IMR-90 (cell line): ENCODE measurements around the gene HSPH1. TPM values are rescaled to one million over a fixed set of nuclear protein-coding genes. Genes with fewer than 3 reads are reported as not detected.

Source experiments
- ATAC-seq: fragments of 200-7000 bp; cut with Tn5 transposase; 2 replicates; pipeline ENCODE4 v1.9.1; 2020; ENCODE audit warnings: low read depth, mild to moderate bottlenecking, moderate library complexity
- BruUV-seq: library from RNA; stranded (reverse); fragments of 400-500 nt; replicated peaks from 2 replicates; lab custom pipeline; 2021; lab: Mats Ljungman, UMichigan
- CTCF ChIA-PET: fragments of 300-600 bp; formaldehyde crosslinking; extraction: SDS; loops from one replicate; lab custom pipeline; 2021; ENCODE audit warnings: antibody characterized with exemption; lab: Yijun Ruan, JAX
- POLR2A ChIA-PET: fragments of 300-600 bp; sonication (Branson Sonifier 250); formaldehyde crosslinking; loops from one replicate; lab custom pipeline; 2022; ENCODE audit warnings: antibody characterized with exemption; ENCODE audit not compliant: unreplicated experiment; lab: Charles Lee
- DNase-seq: peaks from one replicate; pipeline ENCODE4 v3.0.0; 2013
- H2AFZ ChIP-seq: replicated peaks from 2 replicates; pipeline ENCODE3; 2013; ENCODE audit warnings: low read length, mild to moderate bottlenecking; ENCODE audit not compliant: poor library complexity
- H2AK5ac ChIP-seq: 2 replicates; pipeline ENCODE4 v1.6.1; 2013; ENCODE audit warnings: low read depth, low read length, inconsistent platforms
- H2AK9ac ChIP-seq: replicated peaks from 2 replicates; pipeline ENCODE3; 2013; ENCODE audit warnings: mild to moderate bottlenecking, low read depth, low read length, moderate library complexity; ENCODE audit not compliant: poor library complexity
- H2BK120ac ChIP-seq: 2 replicates; pipeline ENCODE4 v1.6.1; 2013; ENCODE audit warnings: low read depth, low read length, inconsistent platforms
- H2BK15ac ChIP-seq: 3 replicates; pipeline ENCODE4 v1.6.1; 2013; ENCODE audit warnings: low read depth, low read length, inconsistent platforms
- H2BK20ac ChIP-seq: 2 replicates; pipeline ENCODE4 v1.6.1; 2013; ENCODE audit warnings: low read depth, mild to moderate bottlenecking, inconsistent platforms, low read length, moderate library complexity
- H2BK5ac ChIP-seq: 2 replicates; pipeline ENCODE4 v1.6.1; 2013; ENCODE audit warnings: mild to moderate bottlenecking, low read depth, low read length, inconsistent platforms; ENCODE audit not compliant: poor library complexity, severe bottlenecking
- H3K14ac ChIP-seq: replicated peaks from 2 replicates; pipeline ENCODE4 v1.6.1; 2013; ENCODE audit warnings: low read depth, low read length, inconsistent platforms
- H3K18ac ChIP-seq: 2 replicates; pipeline ENCODE4 v1.6.1; 2013; ENCODE audit warnings: low read depth, low read length, control low read depth
- H3K23ac ChIP-seq: 2 replicates; pipeline ENCODE4 v1.6.1; 2013; ENCODE audit warnings: low read depth, low read length, inconsistent platforms
- H3K27ac ChIP-seq: 2 replicates; pipeline ENCODE4 v1.5.1; 2013; ENCODE audit warnings: mild to moderate bottlenecking, control low read depth, low read length; ENCODE audit not compliant: insufficient read depth
- H3K27me3 ChIP-seq: 2 replicates; pipeline ENCODE4 v1.6.1; 2013; ENCODE audit warnings: low read length; ENCODE audit not compliant: control insufficient read depth, insufficient read depth
- H3K36me3 ChIP-seq: 2 replicates; pipeline ENCODE4 v1.6.1; 2013; ENCODE audit warnings: low read length, mixed read lengths; ENCODE audit not compliant: control insufficient read depth, insufficient read depth
- H3K4ac ChIP-seq: 2 replicates; pipeline ENCODE4 v1.6.1; 2013; ENCODE audit warnings: low read depth, low read length, inconsistent platforms
- H3K4me1 ChIP-seq: 2 replicates; pipeline ENCODE4 v1.6.1; 2013; ENCODE audit warnings: low read length, mixed read lengths; ENCODE audit not compliant: control insufficient read depth, insufficient read depth
- H3K4me2 ChIP-seq: 2 replicates; pipeline ENCODE4 v1.6.1; 2013; ENCODE audit warnings: low read depth, mild to moderate bottlenecking, control low read depth, low read length, moderate library complexity
- H3K4me3 ChIP-seq: 2 replicates; pipeline ENCODE4 v1.5.1; 2013; ENCODE audit warnings: low read depth, mild to moderate bottlenecking, control low read depth, low read length, moderate library complexity; ENCODE audit not compliant: insufficient read depth
- H3K56ac ChIP-seq: 2 replicates; pipeline ENCODE4 v1.6.1; 2013; ENCODE audit warnings: low read length, inconsistent platforms; ENCODE audit not compliant: insufficient read depth; ENCODE audit errors: extremely low read depth
- H3K79me1 ChIP-seq, 2 experiments: 2 replicates each; pipeline ENCODE4 v1.6.1; 2013; ENCODE audit warnings: low read length in 2 of 2, inconsistent platforms in 1 of 2, low read depth in 1 of 2
- H3K9ac ChIP-seq: 2 replicates; pipeline ENCODE4 v1.6.1; 2013; ENCODE audit warnings: low read depth, low read length, control low read depth
- H3K9me1 ChIP-seq: 2 replicates; pipeline ENCODE4 v1.6.1; 2013; ENCODE audit warnings: low read length, inconsistent platforms; ENCODE audit not compliant: insufficient read depth
- H3K9me3 ChIP-seq: 2 replicates; pipeline ENCODE4 v1.6.1; 2013; ENCODE audit warnings: low read length; ENCODE audit not compliant: control insufficient read depth, insufficient read depth
- H4K20me1 ChIP-seq: 2 replicates; pipeline ENCODE4 v1.6.1; 2013; ENCODE audit warnings: low read length, inconsistent platforms; ENCODE audit not compliant: insufficient read depth
- H4K5ac ChIP-seq: 2 replicates; pipeline ENCODE4 v1.6.1; 2013; ENCODE audit warnings: mild to moderate bottlenecking, low read depth, low read length, control low read depth
- H4K8ac ChIP-seq, 2 experiments: 2 replicates each; pipeline ENCODE4 v1.6.1; 2013; ENCODE audit warnings: low read depth in 2 of 2, low read length in 2 of 2, control low read depth in 1 of 2, inconsistent platforms in 1 of 2
- H4K91ac ChIP-seq: 2 replicates; pipeline ENCODE4 v1.6.1; 2013; ENCODE audit warnings: low read depth, low read length, inconsistent platforms; ENCODE audit not compliant: insufficient read depth
- ELK1 ChIP-seq: fragments of 150-350 bp; IDR thresholded peaks from 2 replicates; pipeline ENCODE4 v1.6.1; 2016; ENCODE audit warnings: low read depth, mild to moderate bottlenecking, low read length, moderate library complexity, borderline replicate concordance
- POLR2A ChIP-seq: IDR thresholded peaks from 2 replicates; pipeline ENCODE4 v1.6.1; 2012; ENCODE audit warnings: mild to moderate bottlenecking, low read depth, low read length
- WGBS, 2 experiments: methylation state at CpG; one replicate each; pipeline versions ENCODE4 v1.1.5 to v1.1.7; 2013; ENCODE audit warnings: missing lambda C conversion rate in 2 of 2; ENCODE audit not compliant: insufficient read length in 1 of 2; ENCODE audit errors: extremely low coverage in 2 of 2; 5-methylcytosine and 5-hydroxymethylcytosine counted together
- dilution Hi-C: fragments of 300-500 bp; cut with HindIII; formaldehyde crosslinking; loops from one replicate; pipeline ENCODE4 v1.14.3; 2018; ENCODE audit warnings: low sequenced_read_pairs; ENCODE audit not compliant: unreplicated experiment
- in situ Hi-C: fragments of 300-500 bp; cut with MboI; formaldehyde crosslinking; loops from 3 replicates; pipeline ENCODE4 v1.14.3; 2019; ENCODE audit warnings: low sequenced_read_pairs, inconsistent platforms, mixed read lengths
- intact Hi-C: fragments of 100-400 bp; cut with micrococcal nuclease; formaldehyde crosslinking; loops from 2 replicates; pipeline ENCODE4 v1.10.0; 2022
- polyA plus RNA-seq, 3 experiments: library from polyadenylated mRNA; depleted of rRNA; stranded (reverse); fragments of >200 nt; gene quantifications; 2 replicates each; pipeline ENCODE4 v1.2.3, GENCODE V29; 2012; ENCODE audit warnings: low replicate concordance in 1 of 3
- total RNA-seq: library from RNA; depleted of rRNA; stranded (reverse); fragments of >200 nt; gene quantifications from 2 replicates; pipeline ENCODE4 v1.2.3, GENCODE V29; 2012

HSPH1 gene
- total and polyA plus RNA-seq, 2 of the 4 experiments (the other 2 are of a cell fraction): 36.8 to 40.3 TPM

- dilution Hi-C loops: no loop called here
- ChIA-PET POLR2A (no interaction called here), CTCF (interaction anchor here (1.4 kb wide), 1 partner anchor 8 kb away, joined by 3 read pairs; no protein-coding TSS in a partner anchor)
- H4K8ac ChIP-seq: no peak overlapping the region
- H2AK9ac ChIP-seq: no peak overlapping the region
- DNase-seq (no peak), ATAC-seq (no peak)
- H3K9ac ChIP-seq: no peak overlapping the region
- H2AFZ ChIP-seq: no peak overlapping the region
- no peaks in the 10 kb centered on the region; the same call in 1 of the 2 replicates for H3K9me1 ChIP-seq
- intact Hi-C loops: loop anchor here (2.0 to 10.0 kb wide), 2 partner anchors 16 to 254 kb away; no protein-coding TSS in a partner anchor
- H3K9me3 ChIP-seq: no peaks in the 10 kb centered on the region
- no peak overlapping the region for H2AK5ac ChIP-seq
- no peak overlapping the region for H3K56ac ChIP-seq
- no peak overlapping the region for H3K4me3 ChIP-seq
- no peak overlapping the region for H2BK20ac ChIP-seq
- H3K4ac ChIP-seq: no peak overlapping the region
- H3K18ac ChIP-seq: no peak overlapping the region
- WGBS, 2 experiments: no CpG with 5 or more reads among the region's 3 CpGs
- H3K36me3 ChIP-seq: peaks cover 35% of the 10 kb centered on the region
- H3K27me3 ChIP-seq: no peaks in the 10 kb centered on the region
- no peak overlapping the region for H3K23ac ChIP-seq
- no TSS peak for BruUV-seq
- H3K27ac ChIP-seq: no peak overlapping the region
- H2BK5ac ChIP-seq: no peak overlapping the region
- no peak overlapping the region for H2BK120ac ChIP-seq
- H3K4me2 ChIP-seq: no peak overlapping the region
- no peaks in the 10 kb centered on the region for H3K4me1 ChIP-seq
- no peak overlapping the region for H2BK15ac ChIP-seq
- in situ Hi-C loops: no loop called here
- H4K20me1 ChIP-seq: peaks cover 8% of the 10 kb centered on the region; the same call in 1 of the 2 replicates
- H3K79me1 ChIP-seq: peaks cover 11 to 15% of the 10 kb centered on the region in 2 experiments
- no peak overlapping the region for H4K5ac ChIP-seq
- TF ChIP-seq POLR2A (no peak), ELK1 (no peak)
- no peak overlapping the region for H3K14ac ChIP-seq
- H4K91ac ChIP-seq: no peak overlapping the region
These were observed 23.2 kb downstream of the HSPH1 start for GRCh38 chr13:31138515-31138914.
